GM12873 (cell line): ENCODE results near the gene INPP5D.

Experiments
- TF ChIP-seq, protein P1 (sequence below): IDR thresholded peaks from 2 replicates; pipeline ENCODE4 v1.5.1; 2012; ENCODE audit warnings: low read depth, mild to moderate bottlenecking, moderate library complexity, low read length, control low read depth; ENCODE audit not compliant: insufficient read depth; ENCODE audit errors: missing control alignments

The INPP5D gene

DNA sequence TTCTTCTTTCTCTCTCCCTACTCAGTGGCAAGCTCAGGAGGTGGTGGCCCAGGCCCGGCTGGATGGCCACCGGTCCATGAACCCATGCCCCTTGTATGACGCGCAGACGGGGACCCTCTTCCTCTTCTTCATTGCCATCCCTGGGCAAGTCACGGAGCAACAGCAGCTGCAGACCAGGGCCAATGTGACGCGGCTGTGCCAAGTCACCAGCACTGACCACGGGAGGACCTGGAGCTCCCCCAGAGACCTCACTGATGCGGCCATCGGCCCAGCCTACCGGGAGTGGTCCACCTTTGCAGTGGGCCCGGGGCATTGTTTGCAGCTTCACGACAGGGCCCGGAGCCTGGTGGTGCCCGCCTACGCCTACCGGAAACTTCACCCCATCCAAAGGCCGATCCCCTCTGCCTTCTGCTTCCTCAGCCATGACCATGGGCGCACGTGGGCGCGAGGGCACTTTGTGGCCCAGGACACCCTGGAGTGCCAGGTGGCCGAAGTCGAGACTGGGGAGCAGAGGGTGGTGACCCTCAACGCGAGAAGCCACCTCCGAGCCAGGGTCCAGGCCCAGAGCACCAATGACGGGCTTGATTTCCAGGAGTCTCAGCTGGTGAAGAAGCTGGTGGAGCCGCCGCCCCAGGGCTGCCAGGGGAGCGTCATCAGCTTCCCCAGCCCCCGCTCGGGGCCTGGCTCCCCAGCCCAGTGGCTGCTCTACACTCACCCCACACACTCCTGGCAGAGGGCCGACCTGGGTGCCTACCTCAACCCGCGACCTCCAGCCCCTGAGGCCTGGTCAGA is 25.9 kb upstream of the INPP5D start:
- TF ChIP-seq, protein P1, sequence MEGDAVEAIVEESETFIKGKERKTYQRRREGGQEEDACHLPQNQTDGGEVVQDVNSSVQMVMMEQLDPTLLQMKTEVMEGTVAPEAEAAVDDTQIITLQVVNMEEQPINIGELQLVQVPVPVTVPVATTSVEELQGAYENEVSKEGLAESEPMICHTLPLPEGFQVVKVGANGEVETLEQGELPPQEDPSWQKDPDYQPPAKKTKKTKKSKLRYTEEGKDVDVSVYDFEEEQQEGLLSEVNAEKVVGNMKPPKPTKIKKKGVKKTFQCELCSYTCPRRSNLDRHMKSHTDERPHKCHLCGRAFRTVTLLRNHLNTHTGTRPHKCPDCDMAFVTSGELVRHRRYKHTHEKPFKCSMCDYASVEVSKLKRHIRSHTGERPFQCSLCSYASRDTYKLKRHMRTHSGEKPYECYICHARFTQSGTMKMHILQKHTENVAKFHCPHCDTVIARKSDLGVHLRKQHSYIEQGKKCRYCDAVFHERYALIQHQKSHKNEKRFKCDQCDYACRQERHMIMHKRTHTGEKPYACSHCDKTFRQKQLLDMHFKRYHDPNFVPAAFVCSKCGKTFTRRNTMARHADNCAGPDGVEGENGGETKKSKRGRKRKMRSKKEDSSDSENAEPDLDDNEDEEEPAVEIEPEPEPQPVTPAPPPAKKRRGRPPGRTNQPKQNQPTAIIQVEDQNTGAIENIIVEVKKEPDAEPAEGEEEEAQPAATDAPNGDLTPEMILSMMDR: no peak

DNA sequence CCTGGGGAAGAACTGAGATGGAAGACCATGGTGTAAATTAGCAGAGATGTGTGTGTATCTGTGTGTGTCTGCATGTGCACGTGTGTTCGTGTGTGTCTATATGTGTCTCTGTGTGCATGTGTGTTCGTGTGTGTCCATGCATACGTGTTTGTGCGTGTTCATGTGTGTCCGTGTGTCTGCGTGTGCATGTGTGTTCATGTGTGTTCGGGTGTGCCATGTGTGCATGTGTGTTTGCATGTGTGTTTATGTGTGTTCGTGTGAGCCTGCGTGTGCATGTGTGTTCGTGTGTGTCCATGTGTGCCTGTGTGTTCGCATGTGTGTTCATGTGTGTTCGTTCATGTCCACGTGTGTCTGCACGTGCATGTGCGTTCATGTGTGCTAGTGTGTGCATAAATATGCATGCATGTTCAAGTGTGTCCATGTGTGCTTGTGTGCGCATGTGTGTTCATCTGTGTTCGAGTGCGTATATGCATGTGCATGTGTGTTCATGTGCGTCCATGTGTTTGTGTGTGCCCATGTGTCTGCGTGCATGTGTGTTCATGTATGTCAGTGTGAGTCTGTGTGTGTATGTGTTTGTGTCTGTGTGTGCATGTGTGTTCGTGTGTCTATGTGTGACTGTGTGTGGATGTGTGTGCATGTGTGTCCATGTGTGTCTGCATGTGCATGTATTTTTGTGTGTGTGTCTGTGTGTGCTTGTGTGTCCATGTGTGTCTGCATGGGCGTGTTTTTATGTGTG is 24.5 kb upstream of the INPP5D start:
- TF ChIP-seq, protein P1: no peak

DNA sequence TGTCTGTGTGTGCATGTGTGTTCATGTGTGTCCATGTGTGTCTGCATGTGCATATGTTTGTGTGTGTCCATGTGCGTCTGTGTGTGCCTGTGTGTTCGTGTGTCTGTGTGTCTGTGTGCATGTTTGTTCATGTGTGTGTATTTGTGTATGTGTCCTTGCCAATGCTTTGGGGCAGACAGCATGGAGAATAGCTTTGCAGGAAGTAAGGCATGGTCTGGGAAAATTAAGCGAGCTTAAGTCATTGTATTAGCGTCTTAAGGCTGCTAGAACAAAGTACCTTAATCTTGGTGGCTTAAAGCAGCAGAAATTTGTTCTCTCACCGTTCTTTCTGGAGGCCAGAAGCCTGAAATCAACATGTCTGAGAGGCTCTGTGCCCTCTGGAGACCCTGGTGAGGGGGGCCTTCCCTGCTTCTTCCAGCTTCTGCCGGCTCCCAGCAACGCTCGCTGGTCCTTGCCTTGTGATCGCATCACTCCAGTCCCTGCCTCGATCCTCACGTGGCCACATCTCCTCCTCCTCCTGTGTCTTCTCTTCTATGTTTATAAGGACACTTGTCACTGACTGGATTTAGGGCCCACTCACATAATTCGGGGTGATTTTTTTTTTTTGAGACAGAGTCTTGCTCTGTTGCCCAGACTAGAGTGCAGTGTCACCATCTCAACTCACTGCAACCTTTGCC is 23.8 kb upstream of the INPP5D start:
- TF ChIP-seq, protein P1: no peak

DNA sequence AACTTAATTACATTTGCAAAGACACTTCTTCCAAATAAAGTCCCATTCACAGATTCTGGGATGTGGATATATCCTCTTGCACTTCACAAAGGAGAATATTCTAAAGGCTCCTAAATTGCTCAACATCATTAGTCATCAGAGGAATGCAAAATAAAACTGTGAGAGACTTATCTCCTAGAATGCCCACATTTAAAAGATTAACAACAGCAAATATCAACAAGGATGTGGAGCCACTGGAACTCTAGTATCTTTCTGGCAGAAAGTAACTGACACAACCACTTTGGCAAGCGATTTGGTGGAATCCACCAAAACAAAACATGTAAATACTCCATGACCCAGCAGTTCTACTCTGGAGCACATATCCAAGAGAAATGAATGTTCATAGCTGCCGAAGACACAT is 23.1 kb upstream of the INPP5D start:
- TF ChIP-seq, protein P1: no peak

DNA sequence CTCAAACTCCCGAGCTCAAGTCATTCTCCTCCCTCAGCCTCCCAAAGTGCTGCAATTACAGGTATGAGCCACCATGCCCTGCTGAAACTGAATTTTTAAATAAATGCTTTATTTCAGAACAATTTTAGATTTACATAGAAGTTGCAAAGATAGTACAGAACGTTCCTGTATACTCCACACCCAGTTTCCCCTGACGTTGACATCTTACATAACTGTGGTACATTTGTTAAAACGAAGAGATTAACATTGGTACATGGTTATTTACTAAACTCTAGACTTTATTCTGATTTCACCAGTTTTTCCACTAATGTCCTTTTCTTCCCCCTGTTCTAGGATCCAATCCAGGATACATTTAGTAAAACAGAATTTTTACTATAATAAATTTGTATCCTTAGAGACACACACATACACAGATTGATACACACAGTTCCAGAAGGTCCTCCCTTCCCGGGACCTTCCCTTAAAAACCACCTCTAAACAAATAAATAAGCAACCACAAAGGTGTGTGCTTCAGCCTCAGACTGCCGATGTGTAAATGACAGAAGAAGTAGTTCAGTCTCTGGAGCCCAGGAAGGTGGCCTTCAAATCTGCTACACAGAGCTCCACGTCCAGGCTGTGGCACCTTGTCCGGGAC is 20.8 kb upstream of the INPP5D start:
- TF ChIP-seq, protein P1: no peak

DNA sequence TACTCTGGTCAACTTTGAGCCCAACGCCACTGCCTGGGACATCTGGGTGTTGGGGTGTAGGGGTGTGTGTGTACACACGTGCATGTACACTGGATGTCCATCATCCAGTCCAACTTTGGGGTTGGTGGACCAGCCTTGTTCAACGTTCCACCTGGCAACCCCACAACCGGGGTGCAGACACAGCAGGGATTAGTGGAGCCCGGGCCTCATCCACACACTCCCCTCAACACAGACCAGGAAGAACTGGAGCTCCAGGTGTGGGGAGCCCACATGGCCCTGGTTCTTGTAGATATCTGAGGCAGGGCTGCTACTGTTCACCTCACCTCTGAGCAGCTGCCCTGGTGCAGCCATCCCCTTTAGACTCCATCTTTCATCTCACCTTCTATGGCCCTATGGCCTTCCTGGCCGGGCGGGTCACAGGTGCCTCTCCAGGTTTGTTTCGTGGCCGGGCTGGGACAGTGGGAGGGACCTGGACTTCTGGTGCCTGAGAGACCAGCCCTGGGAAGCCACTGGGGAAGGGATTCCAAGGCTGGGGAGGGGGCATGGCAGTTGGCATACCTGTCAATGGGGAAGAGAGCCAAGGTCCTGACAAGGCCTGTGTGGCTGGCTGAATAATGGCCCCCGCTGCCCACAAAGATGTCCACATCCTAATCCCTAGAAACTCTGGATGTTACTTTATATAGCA is 20.2 kb upstream of the INPP5D start:
- TF ChIP-seq, protein P1: no peak
